GM19372 (cell line): ENCODE results near the gene NAPEPLD.
"Not testable (repeated sequence)": the region's sequence is repeated elsewhere in the genome, so short reads cannot be mapped to it uniquely, and the experiment has no call there.

Experiments
- ATAC-seq: cut with Tn5 transposase; IDR thresholded peaks from one replicate; pipeline ENCODE4 v1.9.1; 2021; ENCODE audit warnings: mild to moderate bottlenecking, low read depth, moderate library complexity; ENCODE audit not compliant: unreplicated experiment

Gene NAPEPLD

DNA sequence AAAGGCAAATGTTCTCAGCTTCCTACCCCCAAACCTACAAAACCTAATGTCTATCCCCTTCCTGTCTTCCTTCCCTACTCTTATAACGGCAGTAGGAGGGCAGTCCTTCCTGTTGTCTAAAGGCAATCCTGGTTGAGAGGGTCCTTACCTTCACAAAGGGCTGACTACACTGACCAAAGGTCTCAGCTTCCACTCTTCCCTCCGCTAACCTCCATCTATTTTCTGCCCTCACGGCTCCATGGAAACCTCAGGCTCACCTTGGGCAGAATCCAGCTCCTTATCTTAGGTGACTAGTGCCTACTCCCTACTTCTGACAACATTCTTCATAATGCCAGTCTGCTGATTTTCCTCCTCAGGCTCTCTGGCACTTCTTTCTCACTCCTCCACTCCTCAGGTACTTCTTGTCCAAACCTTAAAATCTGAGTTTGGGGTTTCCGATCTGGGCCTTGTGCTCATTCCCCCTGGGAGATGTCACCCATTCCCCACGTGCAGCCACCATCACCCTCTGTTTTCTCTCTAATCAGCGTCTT is 74.8 kb downstream of the NAPEPLD start:
- ATAC-seq, result no peak

DNA sequence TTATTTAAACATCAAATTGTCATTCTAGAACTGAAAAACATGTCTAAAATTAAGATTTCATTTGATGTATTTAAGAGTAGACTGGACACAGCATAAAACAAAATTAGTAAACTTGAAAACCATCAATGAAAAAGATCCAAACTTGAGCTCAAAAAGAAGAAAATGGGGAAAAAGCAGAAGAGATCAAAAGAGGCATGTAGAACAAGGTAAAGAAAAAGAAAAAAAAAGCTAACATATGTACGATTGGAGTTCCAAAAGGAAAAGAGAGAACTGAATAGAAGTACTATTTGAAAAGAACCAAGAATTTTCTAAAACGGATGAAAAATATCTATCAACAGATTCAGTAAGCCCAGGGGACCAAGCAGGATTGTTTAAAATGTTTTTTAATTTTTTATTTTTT is 77.9 kb downstream of the NAPEPLD start:
- ATAC-seq, result no peak

DNA sequence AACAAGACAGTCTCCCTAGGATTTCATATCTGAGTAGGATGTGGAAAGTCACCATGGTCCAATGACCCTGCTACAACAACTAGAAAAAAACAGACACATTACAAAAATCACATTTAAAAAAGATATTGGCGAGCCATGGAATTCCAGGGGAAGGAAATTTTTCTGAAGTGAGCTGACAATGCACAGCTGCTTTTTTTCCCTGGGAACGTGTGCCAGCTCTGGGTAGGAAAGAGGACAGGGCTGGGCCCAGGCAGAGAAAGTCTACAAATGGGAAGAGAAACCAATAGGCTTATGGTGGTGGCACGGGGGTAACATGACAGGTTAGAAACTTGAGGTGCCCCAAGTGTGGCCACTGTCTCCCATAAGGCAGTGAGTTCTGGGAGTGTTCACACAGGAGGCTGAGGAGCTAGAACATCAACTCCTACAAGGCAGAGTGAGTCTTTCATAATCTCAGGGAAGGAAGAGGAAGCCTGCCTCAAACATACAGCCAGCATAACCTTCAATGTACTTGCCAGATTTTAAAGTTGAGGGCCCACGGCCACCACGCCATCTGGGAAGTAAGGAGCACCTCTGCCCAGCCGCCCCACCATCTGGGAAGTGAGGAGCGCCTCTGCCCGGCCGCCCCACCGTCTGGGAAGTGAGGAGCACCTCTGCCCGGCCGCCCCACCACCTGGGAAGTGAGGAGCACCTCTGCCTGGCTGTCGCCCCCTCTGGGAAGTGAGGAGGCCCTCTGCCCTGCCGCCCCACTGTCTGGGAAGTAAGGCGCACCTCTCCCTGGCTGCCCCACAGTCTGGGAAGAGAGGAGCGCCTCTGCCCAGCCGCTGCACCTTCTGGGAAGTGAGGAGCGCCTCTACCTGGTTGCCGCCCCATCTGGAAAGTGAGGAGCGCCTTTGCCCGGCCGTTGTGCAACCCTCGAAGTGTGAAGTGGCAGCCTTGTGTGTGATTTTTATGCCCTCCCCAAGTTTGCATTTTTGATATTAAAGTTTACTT is 80.2 kb downstream of the NAPEPLD start:
- no peak for ATAC-seq

DNA sequence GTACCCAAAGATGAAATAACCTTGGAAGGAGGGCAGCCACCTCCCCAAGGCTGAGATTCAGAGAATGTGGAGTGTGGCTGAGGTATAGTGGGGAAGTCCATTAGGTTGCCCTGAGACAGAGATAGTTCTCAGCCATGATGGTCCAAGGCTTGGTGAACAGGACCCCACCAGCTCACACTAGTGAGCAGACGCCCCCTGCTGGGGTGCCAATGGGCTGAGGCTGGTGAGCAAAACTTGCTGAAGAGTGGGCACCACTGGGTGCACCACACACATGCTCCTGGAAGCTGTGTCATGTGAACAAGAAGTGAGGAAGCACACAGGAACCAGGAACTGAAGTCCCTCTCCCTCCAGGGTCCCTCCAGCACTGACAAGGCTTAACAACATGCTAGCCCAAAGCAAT is 83.2 kb downstream of the NAPEPLD start:
- no peak for ATAC-seq

DNA sequence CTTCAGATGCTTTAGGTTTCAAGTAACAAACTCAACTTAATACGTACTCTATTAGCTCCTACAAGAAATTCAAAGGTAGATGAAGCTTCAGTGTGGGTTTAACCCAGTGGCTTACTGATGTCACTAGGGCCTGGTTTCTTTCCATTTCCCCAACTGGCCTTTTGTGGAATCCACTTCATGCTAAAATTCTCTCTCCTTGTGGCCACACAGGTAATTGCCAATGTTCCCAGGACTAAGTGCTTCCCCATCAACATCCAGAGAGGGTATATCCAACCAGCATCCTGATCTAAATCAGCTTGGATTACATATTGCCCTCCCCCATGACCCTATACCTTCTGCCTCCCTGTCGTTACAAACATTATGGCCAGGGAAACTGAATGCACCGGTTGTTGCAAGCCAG is 85.0 kb downstream of the NAPEPLD start:
- ATAC-seq, result no peak

DNA sequence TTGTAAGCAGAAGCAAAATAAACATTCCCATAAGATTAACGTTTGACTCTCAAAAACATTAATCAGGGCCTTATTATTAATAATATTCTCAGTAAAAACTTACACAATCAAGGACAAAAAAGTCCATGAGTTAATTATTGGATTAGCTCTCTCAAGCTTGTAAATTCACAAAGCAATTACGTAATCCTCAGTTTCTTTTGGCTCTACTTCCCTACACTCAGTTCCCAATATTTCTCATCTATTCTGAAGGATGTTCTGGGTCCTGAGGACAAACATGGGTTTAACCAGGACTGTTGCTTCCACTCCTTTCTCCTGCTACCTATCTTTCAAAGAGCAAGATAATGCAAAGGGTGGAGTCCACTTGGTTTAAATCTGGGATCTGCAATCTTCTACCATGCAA is 89.4 kb downstream of the NAPEPLD start:
- no peak for ATAC-seq

DNA sequence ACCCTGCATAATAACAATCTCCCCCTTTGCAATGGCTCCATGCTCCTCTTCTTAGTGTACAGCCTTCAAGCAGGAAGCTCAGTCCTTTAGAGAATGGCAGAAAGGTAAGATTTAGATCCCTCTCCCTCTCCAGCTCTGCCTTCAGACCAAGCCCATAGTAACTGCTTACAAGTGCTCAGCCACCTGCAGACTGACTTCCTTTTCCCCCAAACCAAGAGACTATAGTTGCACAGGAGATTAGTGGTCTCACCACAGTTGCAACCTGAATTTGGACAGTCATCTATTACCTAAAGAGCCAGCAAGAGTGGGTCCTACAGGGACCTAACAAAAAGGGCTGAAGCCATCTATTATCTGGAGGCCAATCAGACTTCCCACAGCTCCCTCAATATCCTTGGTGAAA is 90.8 kb downstream of the NAPEPLD start:
- ATAC-seq, result no peak

DNA sequence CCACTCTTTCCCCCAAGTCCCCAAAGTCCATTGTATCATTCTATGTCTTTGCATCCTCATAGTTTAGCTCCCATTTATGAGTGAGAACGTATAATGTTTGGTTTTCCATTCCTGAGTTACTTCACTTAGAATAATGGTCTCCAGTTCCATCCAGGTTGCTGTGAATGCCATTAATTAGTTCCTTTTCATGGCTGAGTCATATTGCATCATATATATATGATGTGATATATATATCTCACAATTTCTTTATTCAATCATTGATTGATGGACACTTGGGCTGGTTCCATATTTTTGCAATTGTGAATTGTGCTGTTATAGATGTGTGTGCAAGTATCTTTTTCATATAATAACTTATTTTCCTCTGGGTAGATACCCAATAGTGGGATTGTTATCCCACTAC is 92.9 kb downstream of the NAPEPLD start:
- not testable (repeated sequence) for ATAC-seq

DNA sequence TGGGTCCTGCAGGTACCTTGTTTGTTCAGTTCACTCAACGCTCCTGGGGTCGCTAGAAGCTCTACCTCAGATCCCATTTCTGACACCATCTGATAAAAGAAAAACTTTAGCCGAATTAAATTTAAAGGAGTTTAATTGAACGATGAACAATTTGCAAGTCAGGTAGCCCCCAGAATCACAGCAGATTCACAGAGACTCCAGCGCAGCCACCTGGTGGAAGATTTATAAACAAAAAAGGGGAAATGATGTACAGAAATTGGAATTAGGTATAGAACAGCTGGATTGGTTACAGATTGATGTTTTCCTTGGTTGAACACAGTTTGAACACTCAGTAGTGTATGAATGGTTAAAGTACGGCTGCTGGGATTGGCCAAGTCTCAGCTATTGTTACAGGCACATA is 97.4 kb downstream of the NAPEPLD start:
- ATAC-seq, result no peak
